ENCODE data around the gene MDM2. TPM values are rescaled to one million over a fixed set of nuclear protein-coding genes. Genes with fewer than 3 reads are reported as not detected.

The MDM2 gene
- total RNA-seq, 3 donors from 2014 or later: 69.4 to 73.3 (median 71.8) TPM

- intact Hi-C loops (cut with DNase I; ENCODE audit: low total_unique reads): no loop called here
- Histone ChIP-seq H3K27ac (no peak overlapping the region), H3K36me3 (no peaks in the 10 kb centered on the region), H3K9me3 (no peaks in the 10 kb centered on the region), H3K27me3 (no peaks in the 10 kb centered on the region), H3K4me3 (no peak overlapping the region), H3K4me1 (no peaks in the 10 kb centered on the region)
- no peak for TF ChIP-seq POLR2AphosphoS5 (IDR thresholded peaks at IDR 0.05)
- TF ChIP-seq, protein P1, sequence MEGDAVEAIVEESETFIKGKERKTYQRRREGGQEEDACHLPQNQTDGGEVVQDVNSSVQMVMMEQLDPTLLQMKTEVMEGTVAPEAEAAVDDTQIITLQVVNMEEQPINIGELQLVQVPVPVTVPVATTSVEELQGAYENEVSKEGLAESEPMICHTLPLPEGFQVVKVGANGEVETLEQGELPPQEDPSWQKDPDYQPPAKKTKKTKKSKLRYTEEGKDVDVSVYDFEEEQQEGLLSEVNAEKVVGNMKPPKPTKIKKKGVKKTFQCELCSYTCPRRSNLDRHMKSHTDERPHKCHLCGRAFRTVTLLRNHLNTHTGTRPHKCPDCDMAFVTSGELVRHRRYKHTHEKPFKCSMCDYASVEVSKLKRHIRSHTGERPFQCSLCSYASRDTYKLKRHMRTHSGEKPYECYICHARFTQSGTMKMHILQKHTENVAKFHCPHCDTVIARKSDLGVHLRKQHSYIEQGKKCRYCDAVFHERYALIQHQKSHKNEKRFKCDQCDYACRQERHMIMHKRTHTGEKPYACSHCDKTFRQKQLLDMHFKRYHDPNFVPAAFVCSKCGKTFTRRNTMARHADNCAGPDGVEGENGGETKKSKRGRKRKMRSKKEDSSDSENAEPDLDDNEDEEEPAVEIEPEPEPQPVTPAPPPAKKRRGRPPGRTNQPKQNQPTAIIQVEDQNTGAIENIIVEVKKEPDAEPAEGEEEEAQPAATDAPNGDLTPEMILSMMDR (IDR thresholded peaks at IDR 0.05): no peak
- TF ChIP-seq POLR2A (IDR thresholded peaks at IDR 0.05): no peak
- DNase-seq (ENCODE audit: low spot score in 2 of 2): no peak
Measured at GRCh38 chr12:68775121-68775630, 32.8 kb upstream of the MDM2 start.

GRCh38 chr12:68776976-68777610, 30.9 kb upstream of the MDM2 start:
- Histone ChIP-seq H3K4me1 (no peaks in the 10 kb centered on the region), H3K4me3 (no peak overlapping the region), H3K27ac (no peak overlapping the region), H3K9me3 (no peaks in the 10 kb centered on the region), H3K36me3 (no peaks in the 10 kb centered on the region), H3K27me3 (no peaks in the 10 kb centered on the region)
- DNase-seq (ENCODE audit: low spot score in 2 of 2): no peak
- TF ChIP-seq, protein P1 (IDR thresholded peaks at IDR 0.05): no peak
- no peak for TF ChIP-seq POLR2AphosphoS5 (IDR thresholded peaks at IDR 0.05)
- no peak for TF ChIP-seq POLR2A (IDR thresholded peaks at IDR 0.05)
- intact Hi-C loops (cut with DNase I; ENCODE audit: low total_unique reads): no loop called here

- Histone ChIP-seq H3K4me3 (no peak overlapping the region), H3K27ac (no peak overlapping the region), H3K9me3 (no peaks in the 10 kb centered on the region), H3K4me1 (no peaks in the 10 kb centered on the region), H3K36me3 (no peaks in the 10 kb centered on the region), H3K27me3 (no peaks in the 10 kb centered on the region)
- DNase-seq (ENCODE audit: low spot score in 2 of 2): no peak
- intact Hi-C loops (cut with DNase I; ENCODE audit: low total_unique reads): no loop called here
- TF ChIP-seq, protein P1 (IDR thresholded peaks at IDR 0.05): no peak
Measured at GRCh38 chr12:68779280-68779679, 28.7 kb upstream of the MDM2 start.

GRCh38 chr12:68780731-68781130, 27.2 kb upstream of the MDM2 start:
- H3K36me3 ChIP-seq: no peaks in the 10 kb centered on the region
- H3K9me3 ChIP-seq: no peaks in the 10 kb centered on the region
- intact Hi-C loops (cut with DNase I; ENCODE audit: low total_unique reads): no loop called here
- no peak for DNase-seq (ENCODE audit: low spot score in 2 of 2)
- TF ChIP-seq POLR2AphosphoS5 (IDR thresholded peaks at IDR 0.05) (no peak), POLR2A (IDR thresholded peaks at IDR 0.05) (no peak)
- TF ChIP-seq, protein P1 (IDR thresholded peaks at IDR 0.05): no peak
- no peaks in the 10 kb centered on the region for H3K4me1 ChIP-seq
- H3K27me3 ChIP-seq: no peaks in the 10 kb centered on the region
- no peak overlapping the region for H3K27ac ChIP-seq
- no peak overlapping the region for H3K4me3 ChIP-seq

DNA sequence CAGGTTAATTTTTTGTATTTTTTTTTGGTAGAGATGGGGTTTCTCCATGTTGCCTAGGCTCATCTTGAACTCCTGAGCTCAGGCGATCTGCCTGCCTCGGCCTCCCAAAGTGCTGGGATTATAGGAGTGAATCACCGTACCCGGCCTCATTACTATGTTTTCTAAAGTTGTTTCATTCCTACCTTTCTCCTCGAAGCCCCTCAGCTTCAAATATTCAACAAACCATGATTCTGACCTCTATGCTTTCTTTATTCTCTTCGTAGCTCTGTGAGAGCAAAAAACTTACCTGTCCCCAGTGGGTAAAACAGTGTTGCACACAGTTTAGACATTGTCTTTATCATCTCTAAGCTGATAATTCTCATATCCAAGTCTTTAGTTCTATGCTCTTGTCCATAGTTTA, 26.2 kb upstream of the MDM2 start:
- Histone ChIP-seq H3K27ac (no peak overlapping the region), H3K27me3 (no peaks in the 10 kb centered on the region), H3K9me3 (no peaks in the 10 kb centered on the region), H3K36me3 (no peaks in the 10 kb centered on the region), H3K4me3 (no peak overlapping the region), H3K4me1 (no peaks in the 10 kb centered on the region)
- intact Hi-C loops (cut with DNase I; ENCODE audit: low total_unique reads): no loop called here
- TF ChIP-seq, protein P1 (IDR thresholded peaks at IDR 0.05): no peak
- TF ChIP-seq POLR2AphosphoS5 (IDR thresholded peaks at IDR 0.05) (no peak), POLR2A (IDR thresholded peaks at IDR 0.05) (no peak)
- DNase-seq (ENCODE audit: low spot score in 2 of 2): no peak

All from breast epithelium (tissue), 4 donors.